GM21723 (cell line): ENCODE results near the gene PNMA6A.
"Not testable (repeated sequence)": the region's sequence is repeated elsewhere in the genome, so short reads cannot be mapped to it uniquely, and the experiment has no call there.

ENCODE experiments used
- ATAC-seq: cut with Tn5 transposase; IDR thresholded peaks from one replicate; pipeline ENCODE4 v1.9.1; 2021; ENCODE audit warnings: mild to moderate bottlenecking, moderate library complexity; ENCODE audit not compliant: unreplicated experiment

Gene PNMA6A

DNA sequence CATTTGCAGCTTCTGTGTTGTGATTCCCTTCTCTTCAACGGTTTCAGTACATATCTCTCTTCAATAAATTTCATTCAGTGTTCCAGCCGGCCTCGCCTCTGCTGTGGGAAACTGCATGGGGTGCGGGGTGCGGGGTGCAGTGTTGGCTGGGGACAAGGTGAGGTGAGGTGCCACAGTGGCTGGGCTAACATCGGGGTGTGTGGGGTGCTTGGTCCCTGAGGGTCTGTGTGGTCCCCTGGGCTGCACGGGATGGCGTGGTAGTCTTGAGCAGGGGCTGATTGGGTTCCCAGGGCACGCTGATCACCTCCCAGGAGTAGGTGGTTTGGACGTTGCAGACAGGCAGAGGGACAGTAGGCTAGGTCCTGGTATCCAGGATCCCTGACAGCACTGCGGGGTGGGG, 2.7 kb downstream of the PNMA6A start:
- no peak for ATAC-seq

DNA sequence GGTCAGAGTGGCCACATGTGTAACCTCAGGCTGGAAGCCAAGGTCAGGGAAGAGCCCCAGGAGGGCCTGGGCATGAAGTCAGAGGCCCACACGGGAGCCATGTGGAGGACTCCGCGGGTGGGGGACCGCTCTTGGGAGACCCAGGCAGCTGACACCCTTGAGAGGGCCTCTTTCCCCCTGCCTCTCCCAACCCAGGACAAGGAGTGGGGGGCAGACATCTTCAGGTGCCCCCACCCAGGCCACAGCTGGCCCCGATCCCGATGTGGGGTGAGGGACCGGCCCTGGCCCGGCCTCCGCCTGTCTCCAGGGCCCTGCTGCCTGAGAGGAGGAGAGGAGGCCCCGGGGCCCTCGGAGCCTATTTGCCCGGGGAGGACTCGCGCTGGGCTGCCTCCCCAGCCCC, 3.1 kb downstream of the PNMA6A start:
- ATAC-seq: no peak

DNA sequence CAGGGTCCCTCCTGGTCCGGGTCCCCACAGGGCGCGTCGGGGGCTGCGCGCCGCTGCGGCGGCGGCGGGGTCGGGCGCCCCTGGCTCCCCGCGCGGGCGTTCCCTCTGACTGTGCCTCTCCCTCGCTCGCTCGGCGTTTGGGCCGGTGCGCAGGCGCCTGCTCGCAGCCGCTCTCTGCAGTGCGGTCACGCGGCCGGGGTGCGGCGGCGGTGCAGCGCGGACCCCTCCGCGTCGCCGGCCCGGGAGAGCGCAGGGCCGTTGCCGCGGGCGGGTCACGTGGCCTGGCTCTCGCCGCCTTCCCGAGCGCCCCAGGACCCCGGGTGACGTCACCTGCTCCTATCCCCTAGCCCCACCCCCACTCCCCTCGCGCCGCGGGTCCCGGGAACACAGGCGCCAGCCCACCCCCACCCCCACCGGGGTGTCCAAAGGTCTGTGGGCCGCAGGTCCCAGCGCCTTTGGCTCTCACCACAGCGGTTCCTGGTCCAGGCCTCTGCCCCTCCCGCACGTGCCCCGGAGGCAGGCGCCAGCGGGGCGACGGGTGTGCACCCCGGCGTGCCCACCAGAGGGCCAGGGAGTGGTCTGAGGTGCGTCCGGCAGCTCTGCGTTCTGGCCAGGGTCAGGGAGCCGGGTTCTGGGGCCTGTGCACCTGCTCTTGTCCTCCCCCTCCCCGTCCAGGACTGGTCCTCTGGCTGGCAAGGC, 5.3 kb downstream of the PNMA6A start:
- not testable (repeated sequence) for ATAC-seq

DNA sequence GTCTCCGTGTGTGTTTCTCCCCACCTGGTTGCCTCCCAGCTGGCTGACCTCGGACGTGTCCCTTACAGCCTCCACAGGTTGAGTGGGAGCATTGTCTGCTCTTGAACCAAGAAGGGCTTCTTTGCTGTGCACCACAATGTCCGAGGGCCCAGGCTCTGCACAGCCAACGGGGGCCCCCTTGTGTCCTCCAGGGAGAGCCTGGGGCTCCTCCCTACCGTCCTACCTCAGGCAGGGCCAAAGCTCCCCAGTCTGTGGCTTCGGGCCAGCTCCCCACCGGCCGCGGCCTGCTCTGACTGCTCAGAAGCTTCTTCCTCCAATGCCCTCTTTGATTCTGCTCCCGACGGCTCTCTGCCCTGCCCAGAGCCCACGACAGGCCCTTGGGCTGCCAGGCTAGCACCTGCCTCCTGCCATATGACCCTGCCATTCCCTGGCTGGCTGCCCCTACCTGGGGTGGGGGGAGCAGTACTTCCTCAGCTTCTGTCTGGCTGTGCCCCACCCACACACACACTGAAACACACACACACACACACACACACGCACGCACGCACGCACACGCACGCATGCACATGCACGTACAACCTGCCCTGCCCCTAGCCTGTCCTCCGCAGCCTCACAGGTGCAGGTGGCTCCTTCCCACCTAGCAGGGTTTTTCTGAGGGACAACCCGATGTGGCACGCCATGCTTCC, 11.1 kb downstream of the PNMA6A start:
- ATAC-seq: not testable (repeated sequence)

DNA sequence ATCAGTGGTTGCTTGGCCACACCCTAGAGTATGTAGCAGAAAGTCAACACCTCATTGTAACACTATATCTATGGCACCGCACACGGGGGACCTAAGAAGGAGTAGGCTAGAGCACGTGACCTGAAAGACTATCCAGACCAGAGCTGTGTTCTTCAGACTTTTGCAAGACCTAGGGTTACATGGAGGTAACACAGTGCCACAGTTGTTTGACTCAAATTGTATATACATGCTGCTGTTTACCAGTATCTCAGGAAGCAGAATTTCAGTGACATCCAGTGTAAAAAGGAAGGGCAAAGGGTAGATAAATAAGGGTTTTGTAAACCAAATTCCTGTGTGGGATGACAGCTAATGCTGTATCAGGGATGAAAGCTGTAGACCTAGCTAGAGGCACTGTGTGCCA, 30.2 kb downstream of the PNMA6A start:
- no peak for ATAC-seq

DNA sequence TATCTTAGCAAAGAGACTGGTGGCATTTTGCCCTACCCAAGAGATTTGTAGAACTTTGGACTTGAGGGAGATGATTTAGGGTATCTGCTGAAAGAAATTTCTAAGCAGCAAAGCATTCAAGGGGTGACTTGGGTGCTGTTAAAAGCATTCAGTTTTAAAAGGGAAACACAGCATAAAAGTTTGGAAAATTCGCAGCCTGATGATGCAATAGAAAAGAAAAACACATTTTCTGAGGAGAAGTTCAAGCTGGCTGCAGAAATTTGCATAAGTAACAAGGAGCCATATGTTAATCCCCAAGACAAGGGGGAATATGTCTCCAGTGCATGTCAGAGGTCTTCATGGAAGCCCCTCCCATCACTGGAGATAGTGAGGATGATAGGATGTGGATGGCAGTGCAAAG, 32.7 kb downstream of the PNMA6A start:
- not testable (repeated sequence) for ATAC-seq

DNA sequence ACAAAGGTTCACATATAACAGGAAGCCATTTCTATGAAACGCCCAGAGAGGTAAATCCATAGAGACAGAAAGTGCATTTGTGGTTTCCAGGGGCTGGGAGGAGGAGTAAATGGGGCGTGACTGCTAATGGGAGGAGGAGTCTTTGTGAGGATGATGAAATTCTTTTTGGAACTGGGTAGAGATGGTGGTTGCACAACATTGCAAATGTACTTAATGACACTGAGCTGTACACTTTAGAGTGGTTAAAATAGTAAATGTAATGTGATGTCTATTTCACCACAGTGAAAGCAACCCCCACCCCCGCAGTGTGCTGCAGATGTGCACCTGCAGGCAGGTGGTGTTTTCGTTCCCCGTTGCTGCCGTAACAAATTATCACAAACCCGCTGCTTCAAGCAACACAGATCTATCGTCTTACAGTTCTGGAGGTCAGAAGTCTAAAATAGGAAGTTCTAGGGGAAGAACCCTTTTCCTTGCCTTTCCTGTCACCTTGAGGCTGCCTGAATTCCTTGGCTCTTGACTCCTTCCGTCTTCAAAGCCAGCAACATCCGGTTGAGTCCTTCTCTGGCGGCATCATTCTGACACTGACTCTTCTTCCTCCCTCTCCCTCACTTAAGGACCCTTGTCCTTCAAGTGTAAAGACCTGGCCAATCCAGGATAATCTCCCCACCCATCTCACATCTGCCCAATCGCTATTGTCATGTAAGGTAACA, 34.0 kb downstream of the PNMA6A start:
- ATAC-seq: peak; percentile 75

DNA sequence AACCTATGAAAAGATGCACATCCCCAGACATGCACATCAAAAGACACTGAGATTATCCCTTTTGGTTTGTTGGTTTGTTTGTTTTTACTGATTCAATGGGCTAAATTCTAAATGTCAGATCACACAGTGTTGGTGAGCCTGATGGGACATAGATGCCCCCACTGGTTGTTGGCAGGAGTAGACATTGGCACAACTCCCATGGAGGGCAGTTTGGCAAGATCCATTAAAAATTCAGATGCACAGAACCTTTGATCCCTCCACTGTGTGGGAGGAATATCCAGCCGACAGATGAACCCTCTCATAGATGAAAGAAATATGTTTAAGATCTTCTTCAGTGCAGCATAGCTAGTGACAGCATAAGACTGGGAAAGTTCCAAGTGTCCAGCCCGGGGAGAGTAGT, 38.5 kb downstream of the PNMA6A start:
- ATAC-seq: not testable (repeated sequence)

DNA sequence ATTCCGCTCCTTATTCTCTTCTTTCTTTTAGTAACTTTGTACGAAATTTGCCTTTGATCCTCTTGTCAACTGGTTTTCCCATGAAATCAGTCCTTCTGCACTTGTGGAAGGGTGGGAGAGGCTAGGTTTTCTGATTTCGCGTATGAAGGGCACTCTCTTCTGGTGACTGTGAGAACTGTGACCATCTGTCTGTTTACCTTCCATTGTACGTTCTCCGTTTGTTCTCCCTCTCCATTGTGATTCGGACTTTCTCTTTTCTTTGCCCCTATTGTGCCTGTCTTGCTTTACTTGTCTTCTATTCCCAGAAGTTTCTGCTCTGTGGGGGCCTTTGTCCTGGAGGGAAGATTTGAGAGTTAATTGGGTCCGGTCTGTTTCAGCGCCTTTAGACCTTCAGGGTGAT, 41.6 kb downstream of the PNMA6A start:
- not testable (repeated sequence) for ATAC-seq

DNA sequence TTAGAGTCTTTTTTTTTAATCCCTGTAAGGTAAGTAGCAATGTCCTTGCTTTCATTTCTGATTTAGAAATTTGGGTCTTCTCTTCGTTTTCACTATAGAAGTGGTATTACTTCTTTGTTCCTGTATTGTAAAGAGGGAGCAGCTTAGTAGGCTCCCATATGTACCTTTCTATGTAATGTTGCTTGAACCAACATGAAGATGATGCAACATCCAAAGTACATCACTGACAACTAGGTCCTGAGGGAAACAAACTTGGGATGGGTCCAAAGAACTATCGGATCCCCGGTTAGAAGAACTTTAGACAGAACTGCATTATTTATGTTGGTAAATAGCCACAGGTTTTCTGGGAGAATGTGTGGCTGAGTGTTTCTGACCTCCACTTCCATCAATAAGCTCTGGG, 45.5 kb downstream of the PNMA6A start:
- not testable (repeated sequence) for ATAC-seq

DNA sequence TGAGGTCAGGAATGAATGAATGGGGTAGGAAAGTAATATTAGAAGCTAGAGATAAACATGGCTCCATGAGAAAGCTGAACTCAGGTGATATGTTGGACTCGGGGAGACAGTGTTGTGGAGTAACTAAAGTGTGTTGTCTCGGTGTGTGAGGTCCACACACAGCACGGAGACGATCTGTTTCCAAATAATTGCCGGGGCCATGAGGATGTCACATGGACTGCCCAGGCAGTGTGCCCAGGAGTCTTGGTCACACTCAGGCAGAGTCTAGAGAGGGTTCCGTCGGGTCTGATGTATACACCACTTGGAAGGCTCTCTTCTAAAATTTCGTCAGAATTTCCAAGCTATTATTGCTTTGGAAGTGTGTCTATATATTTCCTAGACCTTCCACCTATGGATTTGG, 48.0 kb downstream of the PNMA6A start:
- ATAC-seq: not testable (repeated sequence)

DNA sequence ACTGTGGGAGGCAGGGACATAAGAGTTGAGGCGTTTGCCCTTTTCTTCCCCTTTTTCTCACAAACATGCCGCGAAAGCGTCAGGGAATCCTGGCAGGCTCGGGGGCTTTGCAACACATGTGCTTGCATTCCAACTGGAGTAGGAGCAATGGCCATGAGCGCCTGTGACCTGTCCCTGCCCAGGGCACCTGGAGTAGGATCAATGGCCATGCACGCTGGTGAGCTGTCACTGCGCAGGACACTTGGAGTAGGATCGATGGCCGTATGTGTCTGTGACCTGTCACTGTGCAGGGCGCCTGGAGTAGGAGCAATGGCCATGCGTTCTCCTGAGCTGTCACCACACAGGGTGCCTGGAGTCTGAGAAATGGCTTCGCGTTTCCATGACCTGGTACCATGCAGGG, 51.2 kb downstream of the PNMA6A start:
- not testable (repeated sequence) for ATAC-seq
